ENCODE measurements around the gene TRIM59.
A peak's percentile ranks its signal among the peaks of the same experiment; 100 is the strongest.
"Not testable (repeated sequence)": the region's sequence is repeated elsewhere in the genome, so short reads cannot be mapped to it uniquely, and the experiment has no call there.

TRIM59 gene

DNA sequence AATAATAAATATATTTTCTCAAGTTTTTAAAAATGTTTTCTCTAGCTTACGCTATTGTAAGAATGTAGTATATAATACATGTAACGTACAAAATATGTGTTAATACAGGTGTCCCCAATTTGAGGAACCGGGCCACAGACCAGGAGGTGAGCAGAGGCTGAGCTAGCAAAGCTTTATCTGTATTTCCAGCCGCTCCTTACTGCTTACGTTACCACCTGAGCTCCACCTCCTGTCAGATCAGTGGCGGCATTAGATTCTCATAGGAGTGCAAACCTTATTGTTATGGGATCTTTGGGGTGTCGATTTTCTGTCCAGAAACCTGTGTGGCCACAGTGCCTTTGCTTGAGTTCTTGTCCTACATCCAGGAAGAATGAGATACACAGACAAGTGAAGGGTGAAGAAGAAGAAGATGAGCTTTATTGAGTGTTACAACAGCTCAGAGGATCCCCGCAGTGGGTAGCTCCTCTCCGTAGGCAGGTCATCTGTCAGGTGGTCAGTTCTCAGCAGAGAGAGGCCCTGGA, 9.9 kb upstream of the TRIM59 start:
- H3K9ac ChIP-seq (ENCODE audit: low read depth in 1 of 2, low read length in 2 of 2), result no peak overlapping the region
- H3K36me3 ChIP-seq (ENCODE audit: control insufficient read depth in 1 of 2, insufficient read depth in 2 of 2, low read length in 2 of 2), result no peaks in the 10 kb centered on the region
- peaks cover 0 to 4% of the 10 kb centered on the region in 2 donors for H3K27me3 ChIP-seq (ENCODE audit: control insufficient read depth in 1 of 2, insufficient read depth in 2 of 2, low read length in 2 of 2)
- no peaks in the 10 kb centered on the region for H3K9me3 ChIP-seq (ENCODE audit: control insufficient read depth in 1 of 2, low read length in 2 of 2)
- no peak overlapping the region for H3K27ac ChIP-seq (ENCODE audit: low read depth, low read length)
- H3K4me3 ChIP-seq (ENCODE audit: low read depth in 1 of 2, low read length in 2 of 2), result no peak overlapping the region
- no peaks in the 10 kb centered on the region for H3K4me1 ChIP-seq (ENCODE audit: control insufficient read depth in 1 of 2, insufficient read depth in 2 of 2, low read length in 2 of 2)

DNA sequence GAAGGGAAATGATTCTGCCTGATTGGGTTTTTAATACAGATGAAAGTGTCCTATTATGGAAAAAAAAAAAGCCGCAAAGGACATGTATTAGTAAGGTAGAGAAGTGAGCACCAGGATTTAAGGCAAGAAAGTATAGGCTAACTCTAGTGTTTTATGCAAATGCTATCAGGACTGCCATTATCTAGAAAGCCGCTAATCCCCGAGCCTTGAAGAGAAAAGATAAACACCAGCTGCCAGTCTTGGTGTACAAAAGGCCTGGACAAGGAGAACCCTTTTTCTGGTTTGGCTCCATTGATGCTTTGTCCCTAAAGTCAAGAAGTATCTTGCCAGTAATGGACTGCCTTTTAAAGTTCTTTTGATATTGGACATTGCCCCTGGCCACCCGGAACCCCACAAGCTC, 8.6 kb upstream of the TRIM59 start:
- H3K36me3 ChIP-seq (ENCODE audit: control insufficient read depth in 1 of 2, insufficient read depth in 2 of 2, low read length in 2 of 2), result no peaks in the 10 kb centered on the region
- H3K4me1 ChIP-seq (ENCODE audit: control insufficient read depth in 1 of 2, insufficient read depth in 2 of 2, low read length in 2 of 2), result no peaks in the 10 kb centered on the region
- no peak overlapping the region for H3K4me3 ChIP-seq (ENCODE audit: low read depth in 1 of 2, low read length in 2 of 2)
- H3K9me3 ChIP-seq (ENCODE audit: control insufficient read depth in 1 of 2, low read length in 2 of 2), result no peaks in the 10 kb centered on the region
- H3K27ac ChIP-seq (ENCODE audit: low read depth, low read length), result no peak overlapping the region
- peaks cover 0 to 4% of the 10 kb centered on the region in 2 donors for H3K27me3 ChIP-seq (ENCODE audit: control insufficient read depth in 1 of 2, insufficient read depth in 2 of 2, low read length in 2 of 2)
- H3K9ac ChIP-seq (ENCODE audit: low read depth in 1 of 2, low read length in 2 of 2), result no peak overlapping the region

DNA sequence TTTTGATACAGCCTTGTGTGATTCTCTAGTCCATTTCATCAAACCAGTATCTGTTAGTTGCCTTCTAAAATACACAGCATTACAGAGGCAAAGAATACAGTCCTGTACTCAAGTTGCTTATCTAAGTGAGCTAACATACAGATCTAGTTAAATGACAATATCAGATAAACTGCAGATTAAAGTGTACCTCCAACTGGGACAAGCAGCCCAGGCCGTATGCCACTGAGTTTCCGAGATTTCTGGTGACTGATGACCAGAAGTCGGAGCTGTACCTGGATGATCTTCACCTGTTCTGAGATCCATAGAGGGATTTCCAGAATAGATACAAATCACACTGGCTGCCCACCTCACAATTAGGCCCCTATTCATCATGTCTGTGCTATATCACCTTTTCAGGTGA, 6.3 kb upstream of the TRIM59 start:
- no peaks in the 10 kb centered on the region for H3K9me3 ChIP-seq (ENCODE audit: control insufficient read depth in 1 of 2, low read length in 2 of 2)
- no peaks in the 10 kb centered on the region for H3K4me1 ChIP-seq (ENCODE audit: control insufficient read depth in 1 of 2, insufficient read depth in 2 of 2, low read length in 2 of 2)
- no peak overlapping the region for H3K9ac ChIP-seq (ENCODE audit: low read depth in 1 of 2, low read length in 2 of 2)
- peaks cover 0 to 4% of the 10 kb centered on the region in 2 donors for H3K27me3 ChIP-seq (ENCODE audit: control insufficient read depth in 1 of 2, insufficient read depth in 2 of 2, low read length in 2 of 2)
- no peak overlapping the region for H3K4me3 ChIP-seq (ENCODE audit: low read depth in 1 of 2, low read length in 2 of 2)
- no peak overlapping the region for H3K27ac ChIP-seq (ENCODE audit: low read depth, low read length)
- H3K36me3 ChIP-seq (ENCODE audit: control insufficient read depth in 1 of 2, insufficient read depth in 2 of 2, low read length in 2 of 2), result no peaks in the 10 kb centered on the region

DNA sequence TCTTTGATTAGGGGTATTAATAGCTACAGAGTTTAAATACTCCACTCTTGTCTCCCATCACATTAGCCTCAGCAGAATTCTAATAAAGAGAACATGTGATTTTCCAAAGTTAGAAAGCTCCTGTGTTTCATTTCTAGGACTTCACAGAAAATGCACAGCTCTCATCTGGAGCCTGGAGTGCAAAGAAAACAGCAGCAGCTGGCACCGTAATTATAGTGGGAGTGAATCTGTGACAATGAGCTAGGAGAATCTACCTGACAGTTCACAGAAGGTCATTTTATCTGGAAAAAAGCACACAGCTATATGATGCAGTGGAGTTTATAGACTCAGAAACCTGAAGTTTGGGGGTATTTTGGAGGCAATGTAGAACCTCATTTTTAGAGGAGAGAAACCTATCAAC, 5.4 kb upstream of the TRIM59 start:
- no peak overlapping the region for H3K4me3 ChIP-seq (ENCODE audit: low read depth in 1 of 2, low read length in 2 of 2)
- no peak overlapping the region for H3K9ac ChIP-seq (ENCODE audit: low read depth in 1 of 2, low read length in 2 of 2)
- no peaks in the 10 kb centered on the region for H3K9me3 ChIP-seq (ENCODE audit: control insufficient read depth in 1 of 2, low read length in 2 of 2)
- no peaks in the 10 kb centered on the region for H3K36me3 ChIP-seq (ENCODE audit: control insufficient read depth in 1 of 2, insufficient read depth in 2 of 2, low read length in 2 of 2)
- no peak overlapping the region for H3K27ac ChIP-seq (ENCODE audit: low read depth, low read length)
- H3K4me1 ChIP-seq (ENCODE audit: control insufficient read depth in 1 of 2, insufficient read depth in 2 of 2, low read length in 2 of 2), result peaks cover 0 to 2% of the 10 kb centered on the region in 2 donors
- H3K27me3 ChIP-seq (ENCODE audit: control insufficient read depth in 1 of 2, insufficient read depth in 2 of 2, low read length in 2 of 2), result peaks cover 0 to 4% of the 10 kb centered on the region in 2 donors

DNA sequence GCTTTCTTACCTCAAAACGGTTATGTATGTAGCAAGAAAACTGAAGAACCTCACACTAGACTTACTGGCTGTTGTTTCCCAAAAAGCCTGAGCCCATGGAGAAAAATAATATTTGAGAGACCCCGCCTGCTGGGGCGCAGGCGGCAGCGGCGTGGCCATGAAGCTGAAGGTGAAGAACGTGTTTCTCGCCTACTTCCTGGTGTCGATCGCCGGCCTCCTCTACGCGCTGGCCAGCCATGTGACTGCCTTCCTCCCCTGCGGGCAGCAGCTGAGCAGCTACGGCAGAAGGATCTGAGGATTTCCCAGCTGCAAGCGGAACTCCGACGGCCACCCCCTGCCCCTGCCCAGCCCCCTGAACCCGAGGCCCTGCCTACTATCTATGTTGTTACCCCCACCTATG, 2.7 kb upstream of the TRIM59 start:
- H3K9ac ChIP-seq (ENCODE audit: low read depth in 1 of 2, low read length in 2 of 2); H3K27ac ChIP-seq (ENCODE audit: low read depth, low read length); H3K9me3 ChIP-seq (ENCODE audit: control insufficient read depth in 1 of 2, low read length in 2 of 2); H3K36me3 ChIP-seq (ENCODE audit: control insufficient read depth in 1 of 2, insufficient read depth in 2 of 2, low read length in 2 of 2); H3K4me3 ChIP-seq (ENCODE audit: low read depth in 1 of 2, low read length in 2 of 2); H3K27me3 ChIP-seq (ENCODE audit: control insufficient read depth in 1 of 2, insufficient read depth in 2 of 2, low read length in 2 of 2); H3K4me1 ChIP-seq (ENCODE audit: control insufficient read depth in 1 of 2, insufficient read depth in 2 of 2, low read length in 2 of 2): not testable (repeated sequence)

DNA sequence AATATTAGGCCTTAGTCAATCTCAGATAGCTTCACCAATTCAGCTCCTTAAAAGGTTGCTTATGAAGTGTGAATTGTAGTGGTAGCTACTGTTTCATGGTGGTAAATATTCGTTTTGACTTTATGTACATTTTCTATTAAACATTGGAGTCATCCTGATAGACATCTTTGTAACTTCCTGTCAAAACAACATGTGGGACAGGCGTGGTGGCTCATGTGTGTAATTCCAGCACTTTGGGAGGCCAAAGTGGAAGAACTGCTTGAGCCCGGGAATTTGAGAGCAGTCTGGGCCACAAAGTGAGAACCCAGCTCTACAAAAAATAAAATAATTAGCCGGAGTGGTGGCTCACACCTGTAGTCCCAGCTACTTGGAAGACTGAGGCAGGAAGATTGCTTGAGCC, 2.0 kb upstream of the TRIM59 start:
- Histone ChIP-seq H3K27ac (ENCODE audit: low read depth, low read length) (no peak overlapping the region), H3K9me3 (ENCODE audit: control insufficient read depth in 1 of 2, low read length in 2 of 2) (no peaks in the 10 kb centered on the region), H3K9ac (ENCODE audit: low read depth in 1 of 2, low read length in 2 of 2) (no peak overlapping the region), H3K4me1 (ENCODE audit: control insufficient read depth in 1 of 2, insufficient read depth in 2 of 2, low read length in 2 of 2) (peaks cover 7 to 9% of the 10 kb centered on the region in 2 donors), H3K36me3 (ENCODE audit: control insufficient read depth in 1 of 2, insufficient read depth in 2 of 2, low read length in 2 of 2) (no peaks in the 10 kb centered on the region), H3K27me3 (ENCODE audit: control insufficient read depth in 1 of 2, insufficient read depth in 2 of 2, low read length in 2 of 2) (peaks cover 0 to 4% of the 10 kb centered on the region in 2 donors), H3K4me3 (ENCODE audit: low read depth in 1 of 2, low read length in 2 of 2) (no peak overlapping the region)

DNA sequence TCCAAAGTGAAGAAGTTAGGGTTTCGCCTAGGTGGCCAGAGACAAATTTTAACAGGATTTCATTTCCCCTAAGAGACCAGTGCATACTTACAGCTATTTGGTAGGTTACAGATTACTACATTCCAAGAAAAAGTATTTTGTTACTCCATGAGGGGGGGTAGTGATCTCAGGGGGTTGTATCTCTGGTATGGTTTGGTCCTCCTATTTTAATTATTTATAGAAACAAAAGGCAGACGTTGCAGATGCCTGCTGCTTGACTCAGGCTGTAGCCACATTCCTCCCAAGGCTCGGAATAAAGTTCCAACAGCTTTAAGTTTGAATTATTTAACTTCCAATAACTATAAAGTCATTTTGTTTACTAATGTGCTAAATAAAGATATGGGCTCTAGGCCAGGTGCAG, 1.3 kb upstream of the TRIM59 start:
- Histone ChIP-seq H3K27ac (ENCODE audit: low read depth, low read length) (no peak overlapping the region), H3K36me3 (ENCODE audit: control insufficient read depth in 1 of 2, insufficient read depth in 2 of 2, low read length in 2 of 2) (no peaks in the 10 kb centered on the region), H3K9me3 (ENCODE audit: control insufficient read depth in 1 of 2, low read length in 2 of 2) (no peaks in the 10 kb centered on the region), H3K27me3 (ENCODE audit: control insufficient read depth in 1 of 2, insufficient read depth in 2 of 2, low read length in 2 of 2) (peaks cover 0 to under 1% of the 10 kb centered on the region in 2 donors), H3K4me3 (ENCODE audit: low read depth in 1 of 2, low read length in 2 of 2) (no peak overlapping the region), H3K4me1 (ENCODE audit: control insufficient read depth in 1 of 2, insufficient read depth in 2 of 2, low read length in 2 of 2) (peaks cover 7 to 10% of the 10 kb centered on the region in 2 donors), H3K9ac (ENCODE audit: low read depth in 1 of 2, low read length in 2 of 2) (no peak overlapping the region)

DNA sequence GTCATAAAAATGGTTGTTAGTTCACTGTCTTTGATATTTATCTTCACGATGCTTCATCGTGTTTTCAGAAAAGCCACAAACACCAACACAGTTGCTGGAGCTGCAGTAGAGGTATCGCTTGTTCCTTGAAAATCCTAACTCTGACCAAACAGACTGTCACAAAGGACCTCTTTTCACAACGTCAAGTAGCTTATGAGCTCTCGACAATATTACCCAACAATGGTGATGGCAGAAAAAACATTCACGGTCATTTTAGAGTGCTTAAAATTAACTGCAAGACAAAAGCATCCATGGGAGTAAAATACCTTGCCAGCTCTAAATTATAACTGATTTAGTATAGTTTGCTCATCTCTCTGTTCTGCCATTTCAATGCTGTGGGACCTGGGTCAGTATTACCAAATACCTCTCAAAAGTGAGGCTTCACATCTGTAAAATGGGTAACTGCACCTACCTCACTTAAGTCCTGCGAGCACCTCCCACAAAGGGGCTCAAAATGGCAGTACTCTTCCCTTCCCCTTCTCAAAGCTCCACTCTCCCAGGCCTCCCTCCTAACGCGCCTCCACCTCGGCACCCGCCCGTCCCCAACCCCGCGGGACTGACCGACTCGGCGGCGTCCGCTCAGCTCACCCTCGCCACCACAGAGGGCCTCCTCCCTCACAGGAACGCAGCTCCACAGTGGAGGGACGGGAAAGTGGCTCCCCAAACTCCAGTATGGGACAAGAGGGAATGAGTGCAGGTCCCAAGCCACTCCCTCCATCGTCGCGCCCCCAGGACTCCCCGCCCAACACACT, 546 bp downstream of the TRIM59 start:
- H3K4me1 ChIP-seq (ENCODE audit: control insufficient read depth in 1 of 2, insufficient read depth in 2 of 2, low read length in 2 of 2), result peaks cover 7 to 10% of the 10 kb centered on the region in 2 donors
- H3K9ac ChIP-seq (ENCODE audit: low read depth in 1 of 2, low read length in 2 of 2), result peak overlapping the region; percentile 82 to 87
- H3K27ac ChIP-seq (ENCODE audit: low read depth, low read length), result peak overlapping the region; percentile 67
- no peaks in the 10 kb centered on the region for H3K9me3 ChIP-seq (ENCODE audit: control insufficient read depth in 1 of 2, low read length in 2 of 2)
- H3K4me3 ChIP-seq (ENCODE audit: low read depth in 1 of 2, low read length in 2 of 2), result peak overlapping the region; percentile 86 to 98
- no peaks in the 10 kb centered on the region for H3K27me3 ChIP-seq (ENCODE audit: control insufficient read depth in 1 of 2, insufficient read depth in 2 of 2, low read length in 2 of 2)
- no peaks in the 10 kb centered on the region for H3K36me3 ChIP-seq (ENCODE audit: control insufficient read depth in 1 of 2, insufficient read depth in 2 of 2, low read length in 2 of 2)

DNA sequence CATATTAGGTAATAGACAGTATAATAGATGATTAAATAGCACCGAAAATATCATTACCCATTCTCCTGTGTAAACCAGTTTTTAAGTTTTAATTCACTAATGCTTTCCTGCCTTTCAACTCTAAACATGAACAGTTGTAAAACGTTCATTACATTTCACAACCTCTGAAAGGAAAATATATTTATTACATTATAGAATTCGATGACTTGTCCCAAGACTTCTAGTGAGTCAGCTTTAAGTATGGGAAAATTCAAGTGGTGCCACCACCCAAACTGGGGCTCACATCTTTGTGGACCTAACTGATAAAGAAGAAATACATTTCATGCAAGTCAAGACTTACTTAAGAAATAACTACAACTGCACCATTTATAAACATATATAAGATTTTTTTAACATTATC, 2.0 kb downstream of the TRIM59 start:
- no peak overlapping the region for H3K27ac ChIP-seq (ENCODE audit: low read depth, low read length)
- H3K4me1 ChIP-seq (ENCODE audit: control insufficient read depth in 1 of 2, insufficient read depth in 2 of 2, low read length in 2 of 2), result peaks cover 7 to 10% of the 10 kb centered on the region in 2 donors
- no peaks in the 10 kb centered on the region for H3K36me3 ChIP-seq (ENCODE audit: control insufficient read depth in 1 of 2, insufficient read depth in 2 of 2, low read length in 2 of 2)
- no peaks in the 10 kb centered on the region for H3K27me3 ChIP-seq (ENCODE audit: control insufficient read depth in 1 of 2, insufficient read depth in 2 of 2, low read length in 2 of 2)
- H3K9me3 ChIP-seq (ENCODE audit: control insufficient read depth in 1 of 2, low read length in 2 of 2), result no peaks in the 10 kb centered on the region
- no peak overlapping the region for H3K9ac ChIP-seq (ENCODE audit: low read depth in 1 of 2, low read length in 2 of 2)
- H3K4me3 ChIP-seq (ENCODE audit: low read depth in 1 of 2, low read length in 2 of 2), result no peak overlapping the region

DNA sequence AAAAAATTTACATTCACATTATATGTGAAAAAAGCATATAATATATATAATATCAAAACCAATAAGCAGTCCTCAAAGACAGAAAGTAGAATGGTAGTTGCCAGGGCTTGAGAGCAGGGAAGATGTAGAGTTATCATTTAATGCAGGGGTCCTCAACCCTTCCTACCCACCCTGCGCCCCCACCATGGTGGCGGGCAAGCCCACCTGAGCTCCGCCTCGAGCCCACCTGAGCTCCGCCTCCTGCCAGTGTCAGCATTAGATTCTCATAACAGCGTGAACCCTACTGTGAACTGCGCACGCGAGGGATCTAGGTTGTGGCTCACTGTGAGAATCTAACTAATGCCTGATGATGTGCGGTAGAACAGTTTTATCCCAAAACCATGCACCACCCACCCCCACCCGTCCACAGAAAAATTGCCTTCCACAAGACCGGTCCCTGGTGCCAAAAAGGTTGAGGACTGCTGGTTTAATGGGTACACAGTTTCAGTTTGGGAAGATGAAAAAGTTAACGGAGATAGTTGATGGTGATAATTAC, 3.0 kb downstream of the TRIM59 start:
- no peaks in the 10 kb centered on the region for H3K27me3 ChIP-seq (ENCODE audit: control insufficient read depth in 1 of 2, insufficient read depth in 2 of 2, low read length in 2 of 2)
- no peaks in the 10 kb centered on the region for H3K9me3 ChIP-seq (ENCODE audit: control insufficient read depth in 1 of 2, low read length in 2 of 2)
- no peak overlapping the region for H3K4me3 ChIP-seq (ENCODE audit: low read depth in 1 of 2, low read length in 2 of 2)
- peaks cover 7 to 10% of the 10 kb centered on the region in 2 donors for H3K4me1 ChIP-seq (ENCODE audit: control insufficient read depth in 1 of 2, insufficient read depth in 2 of 2, low read length in 2 of 2)
- no peak overlapping the region for H3K9ac ChIP-seq (ENCODE audit: low read depth in 1 of 2, low read length in 2 of 2)
- no peak overlapping the region for H3K27ac ChIP-seq (ENCODE audit: low read depth, low read length)
- no peaks in the 10 kb centered on the region for H3K36me3 ChIP-seq (ENCODE audit: control insufficient read depth in 1 of 2, insufficient read depth in 2 of 2, low read length in 2 of 2)

Measured in duodenal mucosa (tissue), 2 donors.